ENCODE data around the gene THOC6.
"Not testable (repeated sequence)": the region's sequence is repeated elsewhere in the genome, so short reads cannot be mapped to it uniquely, and the experiment has no call there.

THOC6 gene

GRCh38 chr16:3035289-3035971, 11.6 kb downstream of the THOC6 start:
- no peak for DNase-seq

- DNase-seq, result no peak
These were observed 12.3 kb downstream of the THOC6 start for GRCh38 chr16:3035972-3036725.

GRCh38 chr16:3036726-3037315, 13.0 kb downstream of the THOC6 start, which contains the start of gene BICDL2:
BICDL2 (minus strand) TSS chr16:3036944; CDS start chr16:3035496, 1,448 bp downstream.
- no peak for DNase-seq

GRCh38 chr16:3038256-3038655, 14.4 kb downstream of the THOC6 start:
- DNase-seq, result peak; percentile 27

- DNase-seq, result no peak
These were observed 15.1 kb downstream of the THOC6 start for GRCh38 chr16:3038896-3039295.

GRCh38 chr16:3042376-3042775, 18.5 kb downstream of the THOC6 start:
- no peak for DNase-seq

GRCh38 chr16:3044708-3045107, 20.9 kb downstream of the THOC6 start:
- DNase-seq, result no peak

GRCh38 chr16:3045758-3046640, 22.2 kb downstream of the THOC6 start, which contains the start of gene MMP25:
MMP25 (plus strand) TSS chr16:3046561; CDS start chr16:3046918, 357 bp downstream.
- DNase-seq, result no peak

- DNase-seq, result no peak
These were observed 23.0 kb downstream of the THOC6 start for GRCh38 chr16:3046641-3047386.

GRCh38 chr16:3047387-3047720, 23.5 kb downstream of the THOC6 start:
- DNase-seq, result no peak

- no peak for DNase-seq
These were observed 26.2 kb downstream of the THOC6 start for GRCh38 chr16:3049921-3050481.

GRCh38 chr16:3050487-3050886, 26.7 kb downstream of the THOC6 start:
- no peak for DNase-seq

GRCh38 chr16:3051009-3051408, 27.2 kb downstream of the THOC6 start:
- DNase-seq, result no peak

GRCh38 chr16:3051494-3051893, 27.7 kb downstream of the THOC6 start:
- DNase-seq, result no peak

- not testable (repeated sequence) for DNase-seq
These were observed 28.9 kb downstream of the THOC6 start for GRCh38 chr16:3052571-3053329.

- DNase-seq, result not testable (repeated sequence)
These were observed 29.5 kb downstream of the THOC6 start for GRCh38 chr16:3053330-3053710.

GRCh38 chr16:3054965-3055733, 31.3 kb downstream of the THOC6 start:
- no peak for DNase-seq

GRCh38 chr16:3055734-3056115, 31.9 kb downstream of the THOC6 start:
- not testable (repeated sequence) for DNase-seq

- no peak for DNase-seq
These were observed 32.7 kb downstream of the THOC6 start for GRCh38 chr16:3056336-3057180.
